Activated T-cell treated with anti-CD3 and anti-CD28 coated beads, Interleukin-2, amount 50 U/mL, for 48 hours (primary cell): ENCODE data around the gene GPR78.
"Not testable (repeated sequence)": the region's sequence is repeated elsewhere in the genome, so short reads cannot be mapped to it uniquely, and the experiment has no call there.

Experiments used
- DNase-seq, 2 experiments: peaks; one replicate each; pipeline ENCODE4 v3.0.0-alpha.2; 2020

GPR78 gene

GRCh38 chr4:8568068-8568668 is 12.0 kb upstream of the GPR78 start:
- DNase-seq: no peak

- no peak for DNase-seq
These were observed 10.0 kb upstream of the GPR78 start for GRCh38 chr4:8570201-8570600.

GRCh38 chr4:8571702-8572685 is 8.2 kb upstream of the GPR78 start:
- DNase-seq: no peak

GRCh38 chr4:8573266-8573665 is 6.9 kb upstream of the GPR78 start:
- DNase-seq: no peak

- DNase-seq: no peak
These were observed 5.3 kb upstream of the GPR78 start for GRCh38 chr4:8574796-8575370.

- no peak for DNase-seq
These were observed 4.7 kb upstream of the GPR78 start for GRCh38 chr4:8575457-8575856.

- DNase-seq: not testable (repeated sequence)
These were observed 3.6 kb upstream of the GPR78 start for GRCh38 chr4:8576591-8576990.

- DNase-seq: no peak
These were observed 3.1 kb upstream of the GPR78 start for GRCh38 chr4:8577046-8577445.

GRCh38 chr4:8577972-8578371 is 2.2 kb upstream of the GPR78 start:
- no peak for DNase-seq

- DNase-seq: no peak
These were observed 1.5 kb upstream of the GPR78 start for GRCh38 chr4:8578717-8579116.

- no peak for DNase-seq
These were observed 469 bp upstream of the GPR78 start for GRCh38 chr4:8579526-8580320.

GRCh38 chr4:8581094-8581861 is 1.1 kb downstream of the GPR78 start:
- DNase-seq: no peak

- DNase-seq: no peak
These were observed 1.8 kb downstream of the GPR78 start for GRCh38 chr4:8582016-8582415.

GRCh38 chr4:8582436-8582835 is 2.2 kb downstream of the GPR78 start:
- no peak for DNase-seq

- DNase-seq: no peak
These were observed 2.9 kb downstream of the GPR78 start for GRCh38 chr4:8582941-8583654.

GRCh38 chr4:8583655-8584025 is 3.4 kb downstream of the GPR78 start:
- no peak for DNase-seq

GRCh38 chr4:8585186-8585585 is 5.0 kb downstream of the GPR78 start:
- no peak for DNase-seq

- DNase-seq: no peak
These were observed 5.6 kb downstream of the GPR78 start for GRCh38 chr4:8585721-8586212.

- DNase-seq: no peak
These were observed 6.1 kb downstream of the GPR78 start for GRCh38 chr4:8586246-8586645.

GRCh38 chr4:8586671-8587468 is 6.7 kb downstream of the GPR78 start:
- no peak for DNase-seq
